Panc1 (cell line): ENCODE results near the gene KLK8. TPM values are rescaled to one million over a fixed set of nuclear protein-coding genes. Genes with fewer than 3 reads are reported as not detected.

Experiments used
- ATAC-seq: fragments of 200-7000 bp; cut with Tn5 transposase; 2 replicates; pipeline ENCODE4 v1.9.1; 2020; ENCODE audit warnings: mild to moderate bottlenecking, moderate library complexity
- BruUV-seq: library from RNA; stranded (reverse); fragments of 400-500 nt; replicated peaks from 2 replicates; lab custom pipeline; 2021; lab: Mats Ljungman, UMichigan
- CTCF ChIA-PET: fragments of 300-600 bp; sonication (Branson Sonifier 250); formaldehyde crosslinking; loops from one replicate; lab custom pipeline; 2022; ENCODE audit warnings: antibody characterized with exemption; lab: Charles Lee
- POLR2A ChIA-PET: fragments of 300-600 bp; sonication (Branson Sonifier 250); formaldehyde crosslinking; loops from one replicate; lab custom pipeline; 2022; ENCODE audit warnings: antibody characterized with exemption; lab: Charles Lee
- DNase-seq: peaks from one replicate; pipeline ENCODE4 v3.0.0-alpha.2; 2010; ENCODE audit warnings: low read depth, low spot score
- H3K27ac ChIP-seq: 2 replicates; pipeline ENCODE4 v1.5.1; 2011; ENCODE audit warnings: mild to moderate bottlenecking, low read length, inconsistent platforms
- H3K27me3 ChIP-seq: fragments of 200-500 bp; sonication (Bioruptor generic); 2 replicates; pipeline ENCODE4 v1.6.0; 2014; ENCODE audit warnings: low read length, inconsistent platforms; ENCODE audit not compliant: control insufficient read depth, insufficient read depth
- H3K36me3 ChIP-seq: fragments of 200-500 bp; sonication (Bioruptor generic); 2 replicates; pipeline ENCODE4 v1.5.1; 2014; ENCODE audit warnings: inconsistent platforms, mild to moderate bottlenecking, low read length, moderate library complexity; ENCODE audit not compliant: control insufficient read depth, insufficient read depth
- H3K4me1 ChIP-seq: 2 replicates; pipeline ENCODE4 v1.5.1; 2011; ENCODE audit warnings: inconsistent platforms, mild to moderate bottlenecking, low read length, moderate library complexity; ENCODE audit not compliant: control insufficient read depth, insufficient read depth
- H3K4me3 ChIP-seq, 2 experiments: 2 replicates each; pipeline ENCODE4 v1.5.1; 2011 to 2012; ENCODE audit warnings: low read depth in 2 of 2, low read length in 2 of 2, mild to moderate bottlenecking in 2 of 2, inconsistent platforms in 1 of 2, moderate library complexity in 1 of 2
- H3K9me3 ChIP-seq: fragments of 200-500 bp; sonication (Bioruptor generic); 2 replicates; pipeline ENCODE4 v1.5.1; 2014; ENCODE audit warnings: low read depth, mild to moderate bottlenecking, inconsistent platforms, low read length, moderate library complexity; ENCODE audit not compliant: control insufficient read depth, insufficient read depth
- POLR2AphosphoS5 ChIP-seq: IDR thresholded peaks from 2 replicates; pipeline ENCODE4 v1.6.1; 2012; ENCODE audit warnings: mild to moderate bottlenecking, low read depth, low read length, moderate library complexity
- SIN3A ChIP-seq: IDR thresholded peaks from 2 replicates; pipeline ENCODE4 v1.6.1; 2012; ENCODE audit warnings: low read depth, mild to moderate bottlenecking, low read length, moderate library complexity, borderline replicate concordance; ENCODE audit not compliant: insufficient read depth
- TCF7L2 ChIP-seq: IDR thresholded peaks from 2 replicates; pipeline ENCODE4 v1.6.1; 2011; ENCODE audit warnings: mild to moderate bottlenecking, low read depth, low read length, inconsistent platforms
- in situ Hi-C: cut with HindIII; loops from 2 replicates; pipeline ENCODE4 v1.10.0; 2016; ENCODE audit warnings: low sequenced_read_pairs, low pct_unique_long_range_greater_than_20kb
- intact Hi-C: fragments of 100-400 bp; cut with micrococcal nuclease; formaldehyde crosslinking; loops from one replicate; pipeline ENCODE4 v1.10.0; 2022; ENCODE audit not compliant: unreplicated experiment
- total RNA-seq: library from RNA; stranded (reverse); gene quantifications from one replicate; pipeline ENCODE4 v1.2.1, GENCODE V29; 2021; ENCODE audit not compliant: unreplicated experiment
- TF ChIP-seq, protein P1 (sequence below): fragments of 450-650 bp; IDR thresholded peaks from 2 replicates; pipeline ENCODE4 v1.5.1; 2017; ENCODE audit warnings: mild to moderate bottlenecking
- TF ChIP-seq, protein P2 (sequence below), 2 experiments: IDR thresholded peaks; 2 replicates each; pipeline ENCODE4 v1.6.1; 2011 to 2012; ENCODE audit warnings: low read depth in 2 of 2, control low read depth in 1 of 2, low read length in 1 of 2, mild to moderate bottlenecking in 1 of 2, moderate library complexity in 1 of 2; ENCODE audit not compliant: insufficient read depth in 1 of 2

KLK8 gene
- total RNA-seq, 1 experiment from 2014 or later = not detected

DNA sequence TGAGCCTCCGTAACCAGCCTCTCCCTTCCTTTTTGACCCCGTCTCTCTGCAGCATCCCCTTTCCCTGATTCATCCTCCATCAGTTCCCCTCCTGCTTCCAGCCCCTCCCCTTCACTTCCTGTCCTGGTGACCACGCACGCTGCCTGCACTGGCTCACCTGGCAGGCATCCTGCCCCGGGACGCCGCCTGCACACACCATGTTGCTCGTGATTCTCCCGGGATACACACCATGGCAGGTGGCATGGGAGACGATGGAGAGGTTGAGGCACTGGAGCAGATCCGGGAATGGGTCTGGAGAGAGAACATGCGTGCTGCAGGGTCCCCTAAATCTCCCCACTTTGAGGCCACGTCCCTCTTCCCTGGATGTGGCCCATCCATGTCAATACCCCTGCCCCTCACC, 29.2 kb upstream of the KLK8 start:
- in situ Hi-C loops (no loop called here), intact Hi-C loops (no loop called here)
- CTCF ChIA-PET = no interaction called here
- Histone ChIP-seq H3K36me3 (no peaks in the 10 kb centered on the region), H3K27me3 (no peaks in the 10 kb centered on the region), H3K27ac (no peak overlapping the region), H3K4me1 (no peaks in the 10 kb centered on the region), H3K4me3 (no peak overlapping the region), H3K9me3 (no peaks in the 10 kb centered on the region)
- POLR2A ChIA-PET = no interaction called here
- no TSS peak for BruUV-seq
- no peak for TF ChIP-seq SIN3A
- TF ChIP-seq TCF7L2 = no peak
- TF ChIP-seq, protein P1, sequence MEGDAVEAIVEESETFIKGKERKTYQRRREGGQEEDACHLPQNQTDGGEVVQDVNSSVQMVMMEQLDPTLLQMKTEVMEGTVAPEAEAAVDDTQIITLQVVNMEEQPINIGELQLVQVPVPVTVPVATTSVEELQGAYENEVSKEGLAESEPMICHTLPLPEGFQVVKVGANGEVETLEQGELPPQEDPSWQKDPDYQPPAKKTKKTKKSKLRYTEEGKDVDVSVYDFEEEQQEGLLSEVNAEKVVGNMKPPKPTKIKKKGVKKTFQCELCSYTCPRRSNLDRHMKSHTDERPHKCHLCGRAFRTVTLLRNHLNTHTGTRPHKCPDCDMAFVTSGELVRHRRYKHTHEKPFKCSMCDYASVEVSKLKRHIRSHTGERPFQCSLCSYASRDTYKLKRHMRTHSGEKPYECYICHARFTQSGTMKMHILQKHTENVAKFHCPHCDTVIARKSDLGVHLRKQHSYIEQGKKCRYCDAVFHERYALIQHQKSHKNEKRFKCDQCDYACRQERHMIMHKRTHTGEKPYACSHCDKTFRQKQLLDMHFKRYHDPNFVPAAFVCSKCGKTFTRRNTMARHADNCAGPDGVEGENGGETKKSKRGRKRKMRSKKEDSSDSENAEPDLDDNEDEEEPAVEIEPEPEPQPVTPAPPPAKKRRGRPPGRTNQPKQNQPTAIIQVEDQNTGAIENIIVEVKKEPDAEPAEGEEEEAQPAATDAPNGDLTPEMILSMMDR = no peak
- TF ChIP-seq POLR2AphosphoS5 = no peak
- TF ChIP-seq, protein P2, sequence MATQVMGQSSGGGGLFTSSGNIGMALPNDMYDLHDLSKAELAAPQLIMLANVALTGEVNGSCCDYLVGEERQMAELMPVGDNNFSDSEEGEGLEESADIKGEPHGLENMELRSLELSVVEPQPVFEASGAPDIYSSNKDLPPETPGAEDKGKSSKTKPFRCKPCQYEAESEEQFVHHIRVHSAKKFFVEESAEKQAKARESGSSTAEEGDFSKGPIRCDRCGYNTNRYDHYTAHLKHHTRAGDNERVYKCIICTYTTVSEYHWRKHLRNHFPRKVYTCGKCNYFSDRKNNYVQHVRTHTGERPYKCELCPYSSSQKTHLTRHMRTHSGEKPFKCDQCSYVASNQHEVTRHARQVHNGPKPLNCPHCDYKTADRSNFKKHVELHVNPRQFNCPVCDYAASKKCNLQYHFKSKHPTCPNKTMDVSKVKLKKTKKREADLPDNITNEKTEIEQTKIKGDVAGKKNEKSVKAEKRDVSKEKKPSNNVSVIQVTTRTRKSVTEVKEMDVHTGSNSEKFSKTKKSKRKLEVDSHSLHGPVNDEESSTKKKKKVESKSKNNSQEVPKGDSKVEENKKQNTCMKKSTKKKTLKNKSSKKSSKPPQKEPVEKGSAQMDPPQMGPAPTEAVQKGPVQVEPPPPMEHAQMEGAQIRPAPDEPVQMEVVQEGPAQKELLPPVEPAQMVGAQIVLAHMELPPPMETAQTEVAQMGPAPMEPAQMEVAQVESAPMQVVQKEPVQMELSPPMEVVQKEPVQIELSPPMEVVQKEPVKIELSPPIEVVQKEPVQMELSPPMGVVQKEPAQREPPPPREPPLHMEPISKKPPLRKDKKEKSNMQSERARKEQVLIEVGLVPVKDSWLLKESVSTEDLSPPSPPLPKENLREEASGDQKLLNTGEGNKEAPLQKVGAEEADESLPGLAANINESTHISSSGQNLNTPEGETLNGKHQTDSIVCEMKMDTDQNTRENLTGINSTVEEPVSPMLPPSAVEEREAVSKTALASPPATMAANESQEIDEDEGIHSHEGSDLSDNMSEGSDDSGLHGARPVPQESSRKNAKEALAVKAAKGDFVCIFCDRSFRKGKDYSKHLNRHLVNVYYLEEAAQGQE (IDR thresholded peaks at IDR 0.05; ENCODE audit: insufficient read depth in 1 of 2, low read depth in 2 of 2, low read length in 1 of 2) = no peak
- DNase-seq (no peak), ATAC-seq (no peak)

DNA sequence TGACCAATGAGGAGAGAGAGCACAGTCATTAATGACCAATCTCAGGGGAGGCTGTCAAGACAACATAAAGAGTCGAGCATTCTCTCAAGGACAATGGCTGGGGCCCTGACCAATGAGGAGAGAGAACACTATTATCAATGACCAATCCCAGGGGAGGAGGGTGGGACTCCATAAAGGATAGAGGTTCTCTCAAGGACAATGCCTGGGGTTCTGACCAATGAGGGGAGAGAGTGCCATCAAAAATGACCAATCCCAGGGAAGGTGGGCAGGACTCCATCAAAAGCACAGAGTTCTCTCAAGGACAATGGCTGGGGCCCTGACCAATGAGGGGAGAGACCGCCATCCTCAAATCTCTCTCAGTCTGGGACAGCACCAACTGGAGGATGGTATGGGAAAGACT, 28.3 kb upstream of the KLK8 start:
- H3K27ac ChIP-seq = no peak overlapping the region
- H3K4me1 ChIP-seq = no peaks in the 10 kb centered on the region
- ChIA-PET CTCF (no interaction called here), POLR2A (no interaction called here)
- intact Hi-C loops = no loop called here
- no peak overlapping the region for H3K4me3 ChIP-seq
- TF ChIP-seq SIN3A (no peak), TCF7L2 (no peak), POLR2AphosphoS5 (no peak)
- TF ChIP-seq, protein P1 = no peak
- TF ChIP-seq, protein P2 (IDR thresholded peaks at IDR 0.05; ENCODE audit: insufficient read depth in 1 of 2, low read depth in 2 of 2, low read length in 1 of 2) = no peak
- no peaks in the 10 kb centered on the region for H3K36me3 ChIP-seq
- no peaks in the 10 kb centered on the region for H3K27me3 ChIP-seq
- in situ Hi-C loops = no loop called here
- H3K9me3 ChIP-seq = no peaks in the 10 kb centered on the region
- ATAC-seq = no peak
- DNase-seq = no peak
- BruUV-seq = no TSS peak
